RWPE2 (cell line): ENCODE results near the gene SERPINA9.

Experiments
- ATAC-seq: fragments of 200-7000 bp; cut with Tn5 transposase; 3 replicates; pipeline ENCODE4 v1.9.1; 2021; ENCODE audit warnings: low read depth
- DNase-seq: peaks from one replicate; pipeline ENCODE4 v3.0.0-alpha.2; 2020; ENCODE audit warnings: low spot score
- H3K27ac ChIP-seq: fragments of 450-650 bp; 2 replicates; pipeline ENCODE4 v1.5.1; 2017; ENCODE audit warnings: mild to moderate bottlenecking; ENCODE audit not compliant: poor library complexity, severe bottlenecking
- H3K27me3 ChIP-seq: fragments of 250-450 bp; sonication (Bioruptor Pico); 2 replicates; pipeline ENCODE4 v1.5.1; 2021; ENCODE audit warnings: mild to moderate bottlenecking, moderate library complexity; ENCODE audit not compliant: insufficient read depth, poor library complexity, severe bottlenecking
- H3K36me3 ChIP-seq: fragments of 250-450 bp; sonication (Bioruptor Pico); 2 replicates; pipeline ENCODE4 v1.5.1; 2020; ENCODE audit warnings: low read depth, mild to moderate bottlenecking, moderate library complexity
- H3K4me1 ChIP-seq: fragments of 250-450 bp; sonication (Bioruptor Pico); 2 replicates; pipeline ENCODE4 v1.5.1; 2021; ENCODE audit warnings: mild to moderate bottlenecking, moderate library complexity; ENCODE audit not compliant: insufficient read depth, poor library complexity, severe bottlenecking
- H3K4me3 ChIP-seq: fragments of 250-450 bp; sonication (Bioruptor Pico); 2 replicates; pipeline ENCODE4 v1.5.1; 2021; ENCODE audit warnings: mild to moderate bottlenecking, moderate library complexity; ENCODE audit not compliant: severe bottlenecking
- H3K9me3 ChIP-seq: fragments of 250-450 bp; sonication (Bioruptor Pico); 2 replicates; pipeline ENCODE4 v1.5.1; 2021; ENCODE audit warnings: mild to moderate bottlenecking, moderate library complexity; ENCODE audit not compliant: severe bottlenecking
- TF ChIP-seq, protein P1 (sequence below): fragments of 450-650 bp; IDR thresholded peaks from one replicate; pipeline ENCODE4 v1.5.1; 2017; ENCODE audit warnings: mild to moderate bottlenecking, moderate library complexity; ENCODE audit not compliant: poor library complexity, severe bottlenecking

The SERPINA9 gene

DNA sequence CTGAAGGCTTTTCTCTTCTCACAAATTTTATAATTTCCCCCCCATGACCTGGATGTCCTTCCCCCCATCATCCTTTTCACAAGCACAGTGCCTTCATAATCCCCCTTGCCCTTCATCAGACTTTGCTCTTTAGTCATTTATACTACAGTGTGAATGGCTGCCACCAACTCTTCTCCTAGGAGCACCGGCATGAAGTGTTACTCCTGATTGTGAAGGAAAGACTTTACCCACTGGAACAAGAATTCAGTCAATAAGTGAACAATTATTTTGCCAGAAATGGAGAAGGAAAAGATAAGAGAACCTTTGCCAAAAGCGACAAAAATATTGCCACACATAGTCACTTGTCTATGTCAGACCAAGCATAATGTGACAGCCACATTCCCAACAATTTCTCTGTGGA lies 5.0 kb downstream of the SERPINA9 start:
- ATAC-seq (no peak), DNase-seq (no peak)
- Histone ChIP-seq H3K27ac (no peak overlapping the region), H3K9me3 (no peaks in the 10 kb centered on the region), H3K4me3 (no peak overlapping the region), H3K4me1 (no peaks in the 10 kb centered on the region), H3K27me3 (no peaks in the 10 kb centered on the region), H3K36me3 (no peaks in the 10 kb centered on the region)
- TF ChIP-seq, protein P1, sequence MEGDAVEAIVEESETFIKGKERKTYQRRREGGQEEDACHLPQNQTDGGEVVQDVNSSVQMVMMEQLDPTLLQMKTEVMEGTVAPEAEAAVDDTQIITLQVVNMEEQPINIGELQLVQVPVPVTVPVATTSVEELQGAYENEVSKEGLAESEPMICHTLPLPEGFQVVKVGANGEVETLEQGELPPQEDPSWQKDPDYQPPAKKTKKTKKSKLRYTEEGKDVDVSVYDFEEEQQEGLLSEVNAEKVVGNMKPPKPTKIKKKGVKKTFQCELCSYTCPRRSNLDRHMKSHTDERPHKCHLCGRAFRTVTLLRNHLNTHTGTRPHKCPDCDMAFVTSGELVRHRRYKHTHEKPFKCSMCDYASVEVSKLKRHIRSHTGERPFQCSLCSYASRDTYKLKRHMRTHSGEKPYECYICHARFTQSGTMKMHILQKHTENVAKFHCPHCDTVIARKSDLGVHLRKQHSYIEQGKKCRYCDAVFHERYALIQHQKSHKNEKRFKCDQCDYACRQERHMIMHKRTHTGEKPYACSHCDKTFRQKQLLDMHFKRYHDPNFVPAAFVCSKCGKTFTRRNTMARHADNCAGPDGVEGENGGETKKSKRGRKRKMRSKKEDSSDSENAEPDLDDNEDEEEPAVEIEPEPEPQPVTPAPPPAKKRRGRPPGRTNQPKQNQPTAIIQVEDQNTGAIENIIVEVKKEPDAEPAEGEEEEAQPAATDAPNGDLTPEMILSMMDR = no peak

DNA sequence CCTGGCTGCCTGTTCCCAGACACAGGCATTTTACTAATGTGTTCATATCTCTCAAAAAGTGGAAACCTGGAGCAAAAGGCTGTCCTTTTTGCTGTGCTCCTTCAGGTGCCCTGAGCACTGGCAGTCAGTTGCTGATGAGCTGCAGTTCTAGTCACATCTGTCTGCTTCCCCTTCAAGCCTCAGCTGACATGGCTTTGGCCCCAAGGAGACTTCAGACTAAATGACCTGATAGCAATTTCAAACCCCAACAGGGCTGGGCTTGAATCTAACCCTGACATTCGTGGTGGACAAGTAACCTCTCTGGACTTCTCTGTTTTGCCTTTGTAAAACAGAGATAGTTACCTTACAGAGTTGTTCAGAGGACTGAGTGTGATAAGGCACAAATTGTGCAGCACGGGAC lies 5.7 kb downstream of the SERPINA9 start:
- TF ChIP-seq, protein P1 = no peak
- no peaks in the 10 kb centered on the region for H3K27me3 ChIP-seq
- peak; percentile 15 for DNase-seq
- no peak overlapping the region for H3K27ac ChIP-seq
- H3K36me3 ChIP-seq = no peaks in the 10 kb centered on the region
- no peaks in the 10 kb centered on the region for H3K4me1 ChIP-seq
- H3K4me3 ChIP-seq = no peak overlapping the region
- no peaks in the 10 kb centered on the region for H3K9me3 ChIP-seq
- ATAC-seq = no peak

DNA sequence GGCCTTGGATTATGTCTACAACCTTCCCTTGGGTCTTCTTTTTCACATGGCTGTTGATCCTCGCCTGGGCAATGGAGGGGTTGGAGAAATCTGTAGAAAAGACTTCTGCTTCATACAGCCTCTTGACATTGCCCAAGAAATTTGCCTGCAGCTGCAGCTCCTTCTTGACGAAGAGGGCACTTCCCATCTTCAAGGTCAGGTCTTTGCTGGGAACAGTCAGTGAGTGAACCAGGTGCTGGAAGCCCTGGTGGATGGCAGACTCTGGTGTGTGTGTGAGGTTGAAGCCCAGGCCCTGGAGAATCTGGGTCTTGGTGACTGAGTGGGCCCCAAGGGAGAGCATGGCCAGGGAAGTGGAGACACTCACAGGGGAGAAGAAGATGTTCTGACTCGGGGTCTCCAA lies 6.7 kb downstream of the SERPINA9 start:
- H3K36me3 ChIP-seq = no peaks in the 10 kb centered on the region
- ATAC-seq (no peak), DNase-seq (peak; percentile 49)
- H3K27ac ChIP-seq = no peak overlapping the region
- no peaks in the 10 kb centered on the region for H3K27me3 ChIP-seq
- H3K9me3 ChIP-seq = no peaks in the 10 kb centered on the region
- TF ChIP-seq, protein P1 = no peak
- no peak overlapping the region for H3K4me3 ChIP-seq
- no peaks in the 10 kb centered on the region for H3K4me1 ChIP-seq

DNA sequence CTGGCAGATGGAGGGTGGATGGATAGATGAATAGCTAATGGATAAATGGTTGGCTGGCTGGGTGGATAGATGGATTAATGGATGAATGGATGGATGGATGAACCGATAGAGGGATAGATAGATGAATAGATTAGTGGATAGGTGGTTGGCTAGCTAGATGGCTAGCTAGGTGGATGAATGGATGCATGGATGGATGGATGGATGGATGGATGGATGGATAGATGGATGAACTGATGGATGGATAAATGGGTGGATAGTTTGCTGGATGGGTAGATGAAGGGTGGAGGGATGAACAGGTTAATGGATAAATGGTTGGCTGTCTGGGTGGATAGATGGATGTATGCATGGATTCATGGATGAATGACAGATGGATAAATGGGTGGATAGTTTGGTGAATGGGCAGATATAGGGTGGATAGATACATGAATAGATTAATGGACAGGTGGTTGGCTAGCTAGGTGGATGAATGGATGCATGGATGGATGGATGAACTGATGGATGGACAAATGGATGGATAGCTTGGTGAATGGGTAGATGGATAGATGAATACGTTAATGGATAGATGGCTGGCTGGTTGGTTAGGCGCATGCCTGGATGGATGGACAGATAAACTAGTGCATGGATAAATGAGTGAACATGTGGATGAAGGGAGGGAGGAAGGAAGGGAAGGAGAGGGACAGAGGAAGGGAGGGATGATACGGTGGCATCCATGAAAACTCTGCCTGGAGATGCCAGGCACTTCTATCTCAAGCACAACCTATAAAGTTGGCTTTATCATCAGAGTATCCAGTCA lies 8.1 kb downstream of the SERPINA9 start:
- Histone ChIP-seq H3K9me3 (no peaks in the 10 kb centered on the region), H3K4me3 (no peak overlapping the region), H3K27me3 (no peaks in the 10 kb centered on the region), H3K36me3 (no peaks in the 10 kb centered on the region), H3K4me1 (no peaks in the 10 kb centered on the region), H3K27ac (no peak overlapping the region)
- TF ChIP-seq, protein P1 = no peak
- ATAC-seq (no peak), DNase-seq (no peak)

DNA sequence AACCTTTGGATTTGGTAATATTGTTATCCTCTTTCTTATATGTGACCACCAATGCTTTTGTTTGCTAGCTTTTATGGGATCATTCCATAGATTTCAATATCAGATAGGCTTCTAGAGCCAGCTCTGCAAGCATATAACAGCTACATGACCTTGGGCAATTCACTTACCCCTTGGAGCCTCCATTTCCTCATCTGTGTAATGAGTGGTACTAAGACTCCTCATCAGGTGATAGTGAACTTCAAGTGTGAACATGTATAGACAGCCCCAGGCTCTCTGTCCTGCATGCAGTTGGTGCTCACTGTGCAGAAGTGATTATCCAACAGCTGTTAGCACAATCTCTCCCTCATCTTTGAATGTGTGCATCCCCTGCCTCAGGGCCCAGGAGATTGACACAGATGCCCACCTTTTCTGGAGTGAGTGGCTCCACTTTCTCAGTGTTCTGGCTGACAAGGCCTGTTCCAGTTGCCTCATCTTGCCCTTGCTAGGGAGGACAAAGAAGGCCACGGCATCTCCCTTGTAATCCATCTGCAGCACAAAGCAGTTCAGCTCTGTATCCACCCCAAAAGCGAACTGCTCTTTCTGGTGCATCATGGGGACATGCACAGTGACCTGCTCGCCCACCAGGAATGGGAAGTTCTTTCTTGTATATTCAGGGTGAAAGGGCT lies 9.2 kb downstream of the SERPINA9 start:
- Histone ChIP-seq H3K27me3 (no peaks in the 10 kb centered on the region), H3K27ac (no peak overlapping the region), H3K4me1 (no peaks in the 10 kb centered on the region), H3K9me3 (no peaks in the 10 kb centered on the region), H3K4me3 (no peak overlapping the region), H3K36me3 (no peaks in the 10 kb centered on the region)
- TF ChIP-seq, protein P1 = no peak
- no peak for DNase-seq
- ATAC-seq = no peak
